GM19467 (cell line): ENCODE measurements around the gene PHF23.
A peak's percentile ranks its signal among the peaks of the same experiment; 100 is the strongest.
"Not testable (repeated sequence)": the region's sequence is repeated elsewhere in the genome, so short reads cannot be mapped to it uniquely, and the experiment has no call there.

Experiments
- ATAC-seq: cut with Tn5 transposase; IDR thresholded peaks from one replicate; pipeline ENCODE4 v1.9.1; 2021; ENCODE audit warnings: mild to moderate bottlenecking, moderate library complexity; ENCODE audit not compliant: unreplicated experiment

Gene PHF23

DNA sequence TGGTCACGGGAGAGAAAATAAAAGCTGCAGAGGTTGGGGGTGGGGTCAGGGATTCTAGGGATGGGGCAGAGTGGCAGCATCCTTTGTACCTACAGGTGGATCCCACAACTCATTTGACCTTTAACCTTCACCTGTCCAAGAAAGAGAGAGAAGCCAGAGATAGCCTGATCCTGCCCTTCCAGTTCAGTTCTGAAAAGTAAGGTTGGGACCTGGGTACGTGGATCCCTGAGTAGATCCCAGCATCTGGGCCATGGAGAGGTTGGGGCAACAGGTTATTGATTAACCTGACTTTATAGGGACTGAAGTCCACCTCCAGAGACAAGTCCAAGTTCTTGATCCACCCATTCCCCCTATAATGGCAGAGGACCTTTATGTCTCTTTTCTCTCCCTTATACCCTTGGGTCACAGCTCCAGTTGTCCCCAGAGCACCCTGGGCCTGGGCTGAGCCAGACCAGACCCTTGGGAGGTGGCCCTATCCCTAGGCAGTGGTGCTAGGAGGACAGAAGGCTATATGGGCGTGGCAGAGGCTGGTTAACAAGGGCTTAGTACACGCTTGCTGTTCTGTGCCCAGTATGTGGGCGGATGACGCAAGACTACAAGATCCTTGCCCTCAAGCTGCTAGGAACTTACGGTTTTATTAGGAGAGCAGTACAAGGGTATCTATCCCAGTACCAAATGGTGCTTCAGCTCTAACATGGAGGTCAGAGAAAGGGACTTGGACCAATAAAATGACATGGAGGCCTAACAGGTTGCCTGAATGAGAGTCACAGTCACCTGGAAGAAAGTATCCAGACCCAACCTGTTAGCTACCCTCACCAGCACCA, 19.7 kb upstream of the PHF23 start:
- no peak for ATAC-seq

DNA sequence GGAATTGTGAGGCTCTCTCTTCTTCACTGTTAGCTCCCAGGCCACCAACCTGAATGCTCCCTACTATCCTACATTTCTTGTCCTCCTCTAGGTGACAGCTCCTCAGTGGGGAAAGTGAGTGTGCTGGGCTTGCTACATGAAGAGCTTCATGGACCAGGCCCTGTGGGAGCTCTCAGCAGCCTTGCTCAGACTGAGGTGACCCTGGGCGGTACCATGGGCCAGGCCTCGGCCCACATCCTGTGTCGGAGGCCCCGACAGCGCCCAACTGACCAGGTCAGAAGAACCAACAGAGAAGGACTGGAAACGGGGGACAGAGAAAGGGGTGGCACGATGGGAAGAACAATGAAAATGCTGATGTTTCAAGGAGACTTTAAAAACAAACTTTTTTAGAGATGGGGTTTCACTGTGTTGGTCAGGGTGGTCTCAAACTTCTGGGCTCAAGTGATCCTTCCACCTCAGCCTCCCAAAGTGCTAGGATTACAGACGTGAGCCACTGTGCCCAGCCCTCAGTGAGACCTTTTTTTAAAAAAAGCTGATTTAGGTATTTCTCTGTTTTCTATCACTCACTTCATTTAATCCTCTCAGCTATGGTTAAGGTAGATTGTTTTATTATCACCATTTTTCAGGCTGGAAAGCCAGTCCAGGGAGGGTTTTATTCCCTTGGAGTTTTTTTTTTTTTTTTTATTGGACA, 17.7 kb upstream of the PHF23 start:
- no peak for ATAC-seq

DNA sequence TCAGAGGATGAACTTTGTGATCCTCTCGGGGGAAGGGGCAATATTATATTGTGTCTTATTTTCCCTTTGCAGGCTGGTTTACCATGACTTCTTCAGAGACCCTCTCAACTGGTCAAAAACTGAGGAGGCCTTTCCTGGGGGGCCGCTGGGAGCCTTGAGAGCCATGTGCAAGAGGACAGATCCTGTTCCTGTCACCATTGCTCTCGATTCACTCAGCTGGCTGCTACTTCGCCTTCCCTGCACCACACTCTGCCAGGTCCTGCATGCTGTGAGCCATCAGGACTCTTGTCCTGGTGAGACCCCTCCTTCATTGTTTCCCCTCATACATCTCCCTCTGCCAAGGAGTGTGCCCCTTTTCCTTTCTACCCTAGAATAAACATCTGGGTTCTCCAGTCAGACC, 15.3 kb upstream of the PHF23 start:
- no peak for ATAC-seq

DNA sequence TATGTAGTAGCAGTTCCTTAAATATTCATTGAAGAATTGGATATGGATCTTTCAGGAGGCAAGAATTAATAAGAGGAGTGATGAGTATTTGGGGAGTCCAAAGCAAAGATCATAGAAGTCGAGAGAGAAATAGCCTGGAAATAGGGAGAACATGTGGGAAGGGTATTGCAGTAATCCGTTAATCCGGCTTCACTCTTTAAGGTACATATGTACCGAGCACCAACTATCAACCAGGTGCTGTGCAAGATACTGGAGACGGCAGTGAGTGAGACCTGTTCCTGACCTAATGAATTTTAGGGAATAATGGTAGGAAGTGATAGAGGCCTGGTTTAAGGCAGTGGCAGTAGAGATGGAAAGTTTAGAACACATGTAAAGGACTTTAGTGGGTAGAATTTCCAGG, 13.8 kb upstream of the PHF23 start:
- no peak for ATAC-seq

DNA sequence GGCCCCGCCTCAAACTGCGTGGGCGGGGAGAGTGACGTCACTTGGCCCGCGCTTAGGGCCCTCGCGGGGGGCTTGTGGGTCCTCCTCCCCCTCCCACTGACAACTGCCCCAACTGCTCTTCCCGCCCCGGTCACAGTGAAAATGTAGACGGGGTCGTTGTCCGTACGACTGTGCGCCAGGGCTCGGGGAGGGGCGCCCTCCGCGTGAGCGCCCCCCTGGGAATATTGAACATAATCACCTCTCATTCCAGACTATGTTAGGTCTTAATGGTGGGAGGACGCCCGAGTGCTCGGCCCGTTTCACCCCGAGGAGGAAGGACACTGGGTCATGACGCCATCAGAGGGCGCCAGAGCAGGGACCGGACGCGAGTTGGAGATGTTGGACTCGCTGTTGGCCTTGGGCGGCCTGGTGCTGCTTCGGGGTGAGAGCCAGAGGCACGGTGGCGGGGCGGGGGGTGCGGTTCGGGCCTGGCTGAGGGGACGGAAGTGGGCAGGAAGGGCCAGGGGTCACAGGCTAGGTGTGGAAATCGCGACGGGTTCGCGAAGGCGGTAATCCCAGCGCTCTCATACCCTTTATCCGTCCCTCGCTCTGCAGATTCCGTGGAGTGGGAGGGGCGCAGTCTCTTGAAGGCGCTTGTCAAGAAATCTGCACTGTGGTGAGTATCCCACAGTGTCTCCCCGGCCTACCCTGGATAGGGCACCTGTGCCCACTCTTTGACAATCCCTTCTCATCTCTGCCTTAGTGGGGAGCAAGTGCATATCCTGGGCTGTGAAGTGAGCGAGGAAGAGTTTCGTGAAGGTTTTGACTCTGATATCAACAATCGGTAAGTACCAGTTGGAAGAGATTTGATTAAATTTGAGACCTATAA, 13.2 kb upstream of the PHF23 start, which contains the start of gene ELP5:
ELP5 (plus strand) TSS at position 40 of the 868 bp plus-strand sequence; CDS start at position 376, 336 bp downstream.
- ATAC-seq, result peak; percentile 31

DNA sequence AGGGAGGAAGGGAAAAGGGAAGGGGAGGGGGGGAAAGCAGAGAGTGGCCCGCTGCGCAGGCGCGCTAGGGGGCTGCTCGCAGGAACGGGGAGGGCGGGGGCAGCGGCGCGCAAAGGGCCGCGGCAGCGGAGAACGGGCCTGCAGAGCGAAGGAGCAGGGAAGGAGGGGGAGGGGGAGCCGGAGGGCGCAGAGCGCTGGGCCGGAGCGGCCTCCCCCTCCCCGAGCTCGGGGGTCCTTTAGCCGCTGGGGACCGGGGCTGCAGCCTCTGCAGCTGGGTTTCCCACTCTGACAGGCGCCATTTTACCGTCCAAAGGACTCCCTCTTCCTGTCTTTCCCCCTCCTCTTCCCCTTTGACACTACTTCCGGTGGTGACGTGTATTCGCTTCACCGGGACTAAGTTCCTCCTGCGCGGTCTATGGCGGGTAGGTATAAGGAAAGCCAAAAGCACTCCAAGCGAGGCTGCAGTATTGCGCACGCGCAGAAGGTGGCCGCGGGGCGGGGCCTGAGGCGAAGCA, 12.5 kb upstream of the PHF23 start, which contains the start of gene CTDNEP1:
CTDNEP1 (minus strand) TSS at position 74 of the 515 bp plus-strand sequence. CDS start 438 bp downstream, outside the sequence.
- peak; percentile 81 for ATAC-seq

DNA sequence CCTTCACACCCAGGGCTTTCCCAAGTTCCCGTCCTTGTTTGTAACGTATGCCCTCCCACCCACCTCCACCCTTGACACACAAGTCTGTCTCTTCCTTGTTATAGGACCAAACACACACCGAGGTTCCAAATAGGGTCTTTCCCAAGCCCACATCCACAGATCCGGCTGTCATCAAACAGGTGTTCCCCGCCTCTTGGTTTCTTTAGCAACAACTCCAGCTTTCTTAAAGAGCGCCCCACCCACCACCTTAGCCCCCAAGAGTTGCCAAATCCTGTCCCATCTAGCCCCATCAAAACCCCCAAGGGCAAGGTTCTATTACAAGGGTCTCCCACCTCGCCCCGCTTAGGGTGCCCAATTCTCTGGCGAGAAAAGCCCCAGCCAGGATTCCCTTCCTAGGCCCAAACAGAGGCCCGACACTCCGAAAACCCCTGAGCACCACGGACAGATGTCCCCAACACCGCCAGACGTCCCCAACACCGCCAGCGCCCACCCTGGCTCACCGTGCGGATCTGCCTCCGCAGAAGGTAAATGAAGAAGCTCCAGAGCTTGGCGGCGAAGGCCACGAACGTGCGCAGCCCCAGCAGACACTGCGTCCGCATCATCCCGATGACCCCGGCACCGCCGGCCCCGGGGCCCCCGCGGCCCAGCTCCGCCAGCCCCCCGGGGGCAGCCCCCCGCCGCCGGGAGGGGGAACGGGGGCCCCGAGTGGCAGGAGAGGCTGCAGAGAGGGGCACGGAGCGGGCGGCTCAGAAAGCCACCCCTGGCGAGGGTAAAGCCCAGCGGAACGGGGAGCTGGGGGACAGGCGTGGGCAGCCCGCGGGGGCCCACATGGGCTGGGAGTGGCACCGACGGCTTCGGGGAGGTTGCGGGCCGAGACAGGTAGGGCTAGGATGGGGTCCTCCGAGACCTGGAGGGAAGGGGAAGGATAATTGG, 11.7 kb upstream of the PHF23 start:
- ATAC-seq, result no peak

DNA sequence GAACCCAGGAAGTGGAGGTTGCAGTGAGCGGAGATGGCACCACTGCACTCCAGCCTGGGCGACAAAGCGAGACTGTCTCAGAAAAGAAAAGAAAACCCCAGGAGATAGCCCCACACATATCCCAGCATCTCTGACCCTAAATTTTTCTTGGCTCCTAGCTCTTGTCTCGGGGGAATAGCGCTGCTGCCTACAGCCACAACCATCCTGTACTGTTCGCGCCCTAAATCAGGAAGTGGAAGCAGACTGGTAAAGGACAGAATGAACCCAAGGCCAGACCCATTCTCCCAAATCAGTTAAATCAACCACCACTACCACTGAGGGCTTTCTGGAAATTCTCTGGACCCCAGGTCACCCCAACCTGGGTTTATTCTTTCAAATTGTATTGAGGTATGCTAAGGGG, 10.6 kb upstream of the PHF23 start:
- ATAC-seq, result no peak

DNA sequence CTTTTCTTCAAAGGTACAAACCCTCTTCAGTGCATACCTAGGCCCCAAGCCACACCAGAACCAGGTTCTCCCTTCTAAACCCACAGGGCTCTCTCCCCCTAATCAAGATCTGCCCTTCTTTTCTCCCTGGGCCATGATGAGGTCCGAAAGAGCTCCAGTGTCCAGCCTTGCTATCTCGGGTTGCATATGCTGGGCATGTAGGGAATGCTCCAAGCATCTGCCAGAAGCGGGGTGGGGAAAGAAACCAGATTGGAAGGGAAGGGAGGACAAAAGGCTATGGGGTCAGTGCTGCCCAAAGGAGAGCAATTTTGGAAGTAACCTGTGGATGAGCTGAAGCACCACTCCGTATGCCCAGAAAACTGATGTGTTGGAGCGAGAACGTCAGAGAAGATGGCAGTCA, 10.0 kb upstream of the PHF23 start:
- no peak for ATAC-seq

DNA sequence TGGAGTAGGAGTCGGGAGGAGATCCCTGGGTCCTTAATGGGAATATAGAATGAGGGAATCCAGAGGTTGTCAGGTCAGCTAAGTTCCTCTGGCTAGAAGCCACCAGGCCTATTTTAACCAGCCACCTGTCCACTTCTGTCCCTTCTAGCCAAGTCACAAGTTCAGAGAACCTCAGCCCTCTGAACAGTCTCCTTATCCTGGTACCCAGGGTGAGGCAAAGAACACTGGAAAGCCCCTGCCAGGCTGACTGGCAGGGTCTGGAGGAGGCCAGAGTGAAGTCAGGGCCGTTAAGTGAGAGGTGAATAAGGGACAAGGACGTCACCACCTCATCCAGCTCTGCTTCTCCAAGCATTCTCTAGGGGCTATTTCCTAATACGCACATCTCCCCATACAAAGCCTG, 9.5 kb upstream of the PHF23 start:
- no peak for ATAC-seq

DNA sequence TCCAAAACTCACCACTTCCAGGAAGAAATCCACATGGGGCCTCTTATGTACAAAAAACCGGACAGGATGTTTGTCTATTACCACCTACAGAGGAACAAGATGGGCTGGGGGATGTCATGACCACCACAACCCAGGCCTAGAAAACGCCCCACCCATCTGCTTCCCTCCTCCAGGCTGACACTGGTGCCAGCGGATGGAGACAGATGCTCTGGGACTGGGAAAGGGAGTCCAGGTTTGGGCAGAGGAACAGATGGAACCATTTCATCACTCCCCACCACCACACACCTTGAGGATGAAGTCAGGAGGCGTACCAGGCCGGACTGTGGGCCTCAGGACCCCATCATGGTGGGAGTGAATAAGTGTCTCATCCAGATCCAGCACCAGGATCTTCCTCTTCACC, 7.5 kb upstream of the PHF23 start:
- no peak for ATAC-seq

DNA sequence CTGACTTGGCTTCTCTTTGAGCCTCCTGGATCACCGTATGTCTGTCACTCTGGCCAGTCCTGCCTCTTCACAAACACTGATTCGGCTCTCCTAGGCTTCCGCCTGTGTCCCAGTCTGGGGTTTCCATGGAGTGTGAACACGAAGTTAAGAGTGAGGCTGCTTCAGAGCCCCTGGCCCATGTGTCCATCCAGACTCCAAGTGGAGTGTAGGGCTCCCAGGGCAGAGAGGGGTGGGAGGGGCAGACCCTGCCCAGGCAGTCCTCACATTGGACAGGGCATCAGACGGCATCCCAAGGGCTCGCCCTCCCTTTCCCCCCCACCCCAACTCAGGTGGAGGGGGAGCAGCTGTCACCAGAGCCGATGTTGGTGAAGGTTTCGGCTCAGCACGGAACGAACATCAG, 4.6 kb upstream of the PHF23 start:
- ATAC-seq, result not testable (repeated sequence)

DNA sequence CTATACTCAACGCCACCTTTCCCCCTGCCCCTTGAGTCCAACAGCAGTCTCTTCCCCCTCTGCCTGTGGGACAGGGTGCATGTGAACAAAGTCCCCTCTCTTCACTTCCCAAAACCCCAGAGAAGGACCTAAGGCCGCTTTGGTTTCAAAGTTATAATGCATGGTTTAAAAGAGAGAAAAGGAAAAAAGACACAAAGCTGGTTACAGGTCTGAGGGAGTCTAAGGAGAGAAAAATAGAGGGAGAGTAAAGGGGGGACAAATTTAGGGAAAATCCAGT, 4.1 kb upstream of the PHF23 start:
- ATAC-seq, result no peak

DNA sequence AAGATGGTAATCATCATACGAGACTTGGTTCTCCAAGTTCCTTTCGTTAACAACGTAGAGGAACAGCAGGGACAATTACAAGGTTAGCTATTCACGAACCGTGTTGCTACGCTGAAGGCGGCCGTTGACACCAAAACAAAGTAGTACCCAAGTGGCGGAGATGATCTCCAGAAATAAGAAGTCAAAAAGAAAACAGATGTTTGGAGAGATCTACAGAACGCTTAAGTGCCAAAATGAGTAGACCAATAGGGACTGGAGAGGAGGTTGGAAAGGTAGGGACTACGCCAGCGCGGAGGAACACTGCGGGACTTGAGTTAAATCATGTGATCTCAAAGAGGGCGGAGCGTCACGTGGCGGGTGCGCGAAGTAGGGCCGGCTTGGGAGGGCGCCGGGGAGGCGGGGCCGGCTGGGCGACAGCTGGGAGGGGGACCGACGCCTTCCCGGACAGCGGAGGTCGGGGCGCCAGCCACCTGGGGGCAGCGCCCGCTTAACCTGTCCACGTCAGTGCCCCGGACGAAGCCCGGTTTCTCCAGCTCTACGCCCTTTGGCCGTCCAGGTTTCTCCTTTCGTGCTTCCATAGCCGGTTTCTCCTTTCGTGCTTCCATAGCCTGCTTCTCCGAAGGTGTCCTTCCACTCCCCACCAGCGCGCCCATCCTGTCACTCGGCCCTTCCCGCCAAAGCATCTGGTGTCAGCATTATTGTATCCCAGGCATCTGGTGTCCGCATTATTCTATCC, 3.6 kb upstream of the PHF23 start:
- ATAC-seq, result peak; percentile 35

DNA sequence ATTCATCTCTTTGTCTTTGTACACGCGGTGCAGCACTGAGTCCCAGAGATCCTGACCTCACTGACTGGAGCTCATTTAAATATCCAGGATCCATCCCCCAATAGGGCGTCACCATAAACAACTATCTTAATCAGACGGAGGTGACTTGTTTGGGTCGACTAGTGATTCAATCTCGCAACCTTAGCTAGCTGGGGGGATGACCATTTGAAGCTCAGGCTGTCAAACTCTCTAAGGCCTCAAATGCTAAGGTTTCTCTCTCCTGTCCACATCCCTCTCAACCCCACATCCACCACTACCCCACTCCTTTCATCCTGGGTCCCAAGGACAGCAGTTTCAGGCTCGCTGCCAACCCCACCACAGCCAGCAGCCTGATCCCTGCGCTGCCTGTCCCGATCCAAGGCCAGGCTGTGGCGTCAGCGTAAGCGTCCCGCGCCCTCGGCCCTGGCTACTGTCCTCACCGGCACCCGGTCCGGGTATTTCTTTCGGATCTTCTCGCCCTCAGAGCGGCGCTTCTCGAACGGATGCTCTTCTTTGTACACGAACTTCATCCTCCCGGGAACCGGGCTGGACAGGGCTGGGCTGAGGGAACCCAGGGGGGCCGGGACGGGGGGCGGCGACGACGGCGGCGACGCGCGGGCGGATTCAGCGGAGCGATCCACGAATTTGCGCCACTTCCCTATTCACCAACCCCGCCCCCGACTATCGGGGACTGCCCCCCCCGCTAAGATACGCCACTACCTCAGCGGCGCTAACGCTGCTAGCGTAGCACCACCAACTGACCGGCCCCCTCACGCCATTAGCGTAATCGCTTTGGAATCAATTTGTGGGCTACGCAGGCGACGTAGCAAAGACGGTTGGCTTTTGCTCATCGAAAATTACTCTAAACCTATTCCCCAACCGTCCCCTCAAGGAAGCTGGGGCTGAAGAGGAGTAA, 2.8 kb upstream of the PHF23 start, which contains the start of gene GABARAP:
GABARAP (minus strand) TSS at position 667 of the 934 bp plus-strand sequence; CDS start at position 548, 119 bp downstream.
- peak; percentile 37 for ATAC-seq

DNA sequence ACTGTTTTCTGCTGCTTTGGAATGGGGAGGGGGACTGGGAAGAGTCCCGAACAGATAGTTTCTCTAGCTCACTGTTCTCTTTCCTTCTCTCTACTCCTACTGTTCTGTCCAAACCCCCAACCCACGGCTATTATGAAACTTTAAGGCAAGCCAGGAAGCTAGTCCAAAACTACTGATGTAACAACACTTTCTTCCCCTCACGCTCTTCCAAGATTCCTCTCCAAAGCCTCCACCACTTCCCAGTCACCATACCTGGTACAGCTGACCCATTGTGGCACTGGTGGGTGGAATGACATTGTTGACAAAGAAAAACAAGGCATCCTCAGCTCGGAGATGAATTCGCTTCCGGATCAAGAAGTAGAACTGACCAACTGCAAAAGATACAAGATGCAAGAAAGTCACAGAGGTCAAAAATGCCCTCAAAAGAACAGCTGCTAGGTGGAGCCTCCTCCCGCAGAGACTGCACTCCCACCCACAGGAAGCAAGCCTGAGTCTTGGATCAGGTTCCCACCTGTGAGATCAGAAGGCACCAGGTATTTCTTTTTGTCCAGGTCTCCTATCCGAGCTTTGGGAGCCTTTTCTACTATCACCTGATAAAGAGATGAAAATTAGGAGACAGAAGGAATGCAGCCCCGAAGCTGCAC, 2.0 kb upstream of the PHF23 start:
- ATAC-seq, result no peak

DNA sequence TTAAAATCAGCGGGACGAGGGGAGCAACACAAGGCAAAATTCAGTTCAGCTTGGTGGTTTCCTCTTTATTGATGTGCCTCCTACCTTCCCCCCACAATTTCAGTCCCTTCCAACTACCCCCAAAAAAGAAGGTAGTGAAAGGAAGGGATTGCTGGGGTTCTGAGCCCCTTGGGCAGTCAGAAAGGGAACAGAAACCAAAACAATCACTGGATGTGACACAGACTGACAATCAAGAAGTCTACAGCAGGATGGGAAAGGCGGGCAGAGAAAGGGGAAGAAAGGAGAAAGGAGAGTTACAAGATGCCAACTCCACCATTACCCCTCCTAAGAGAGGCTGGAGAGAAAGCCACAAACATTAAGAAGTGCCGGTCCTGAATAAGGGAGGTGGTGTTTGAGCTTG, 1.1 kb upstream of the PHF23 start:
- ATAC-seq, result no peak
